Heart left ventricle (tissue), 16 donors: Measurements from ENCODE around the gene KLHL26. TPM values are rescaled to one million over a fixed set of nuclear protein-coding genes. Genes with fewer than 3 reads are reported as not detected.

Source experiments
- ATAC-seq, 4 donors: fragments of 200-7000 bp; cut with Tn5 transposase; one replicate each; pipeline ENCODE4 v1.9.1; 2020 to 2022; ENCODE audit warnings: moderate library complexity in 4 of 4, mild to moderate bottlenecking in 3 of 4, moderate number of reproducible peaks in 1 of 4
- DNase-seq, 5 donors: peaks; one replicate each; pipeline ENCODE4 v3.0.0-alpha.2; 2020
- H3K27ac ChIP-seq, 12 donors: fragments of 200-600 bp; sonication (generic) in 4 of 12; one replicate each; pipeline versions ENCODE4 v1.5.0 to v1.8.0; 2016 to 2022; ENCODE audit warnings: mild to moderate bottlenecking in 2 of 12
- H3K27me3 ChIP-seq, 9 donors: fragments of 200-600 bp; sonication (generic) in 2 of 9; one replicate each; pipeline versions ENCODE4 v1.5.1 to v1.8.0; 2016 to 2022; ENCODE audit warnings: mild to moderate bottlenecking in 3 of 9
- H3K36me3 ChIP-seq, 9 donors: fragments of 200-600 bp; sonication (generic) in 2 of 9; one replicate each; pipeline versions ENCODE4 v1.5.0 to v1.8.0; 2018 to 2022; ENCODE audit warnings: mild to moderate bottlenecking in 2 of 9
- H3K4me1 ChIP-seq, 12 donors: fragments of 200-600 bp; sonication (generic) in 4 of 12; one replicate each; pipeline versions ENCODE4 v1.5.0 to v1.8.0; 2016 to 2022; ENCODE audit warnings: mild to moderate bottlenecking in 3 of 12
- H3K4me3 ChIP-seq, 12 donors: fragments of 200-600 bp; sonication (generic) in 4 of 12; one replicate each; pipeline versions ENCODE4 v1.5.0 to v1.8.0; 2017 to 2022; ENCODE audit warnings: mild to moderate bottlenecking in 9 of 12, moderate library complexity in 4 of 12
- H3K9me3 ChIP-seq, 12 donors: fragments of 200-600 bp; sonication (generic) in 4 of 12; one replicate each; pipeline versions ENCODE4 v1.5.0 to v1.8.0; 2016 to 2022; ENCODE audit warnings: mild to moderate bottlenecking in 1 of 12
- POLR2A ChIP-seq, 2 donors: fragments of 450-650 bp; IDR thresholded peaks; one replicate each; pipeline ENCODE4 v1.6.1; 2017; ENCODE audit warnings: antibody characterized with exemption in 2 of 2, mild to moderate bottlenecking in 2 of 2, moderate library complexity in 2 of 2
- WGBS, 4 donors: extraction: QIAGEN DNeasy Blood & Tissue Kit in 2 of 4; methylation state at CpG; one replicate each; pipeline versions ENCODE4 v1.1.5 to v1.1.7; 2013 to 2018; 5-methylcytosine and 5-hydroxymethylcytosine counted together
- intact Hi-C, 10 donors: fragments of 100-400 bp; cut with DNase I; formaldehyde crosslinking; loops; one replicate each; pipeline versions ENCODE4 v1.11.1 to v1.14.2; 2022
- polyA plus RNA-seq, 2 donors: library from polyadenylated mRNA; stranded (reverse); fragments of 200-250 nt; gene quantifications; one replicate each; pipeline ENCODE4 v1.2.3, GENCODE V29; 2013
- total RNA-seq, 9 donors: library from RNA; depleted of rRNA in 2 of 9; stranded (reverse); fragments of >200 nt in 2 of 9; fragmentation: NEBNext Ultra II Directional in 3 of 9; extraction: Animal tissue kit (Norgen Biotek cat#: 25700) in 3 of 9; gene quantifications; one replicate each; pipeline versions ENCODE4 v1.1.0 to v1.2.4, GENCODE V29; 2016 to 2023
- TF ChIP-seq, protein P1 (sequence below), 12 donors: fragments of 200-600 bp; sonication (generic) in 4 of 12; IDR thresholded peaks; one replicate each; pipeline versions ENCODE4 v1.5.0 to v1.8.0; 2018 to 2022; ENCODE audit warnings: antibody characterized with exemption in 12 of 12, mild to moderate bottlenecking in 5 of 12
- donor health status: ischemic (EF 13 %, LVEDD 7.1; RV severe dilation, severe dysfunction).
- donor health status: healthy with polysubstance abuse.
- donor health status: DM: no; HTN: yes; CAD: no.
- donor health status: DM: no; HTN: no; CAD: no.
- donor health status: ischemic (EF 25% LVEDD 6.9; RV normal size, moderate dysfunction).
- donor health status: ischemic (EF 25% LVEDD 5.7; RV mildly dilated, moderate dysfunction).
- donor health status: healthy.
- donor health status: DM: yes; HTN: yes; CAD: no.
- donor health status: ischemic (EF 35%, LVEDD 5.7; RV mildly dilated, moderate dysfunction).
- donor health status: nonischemic (EF 11% LVEDD 7.7; RV severe dilation, severe dysfunction).
- donor health status: DM: yes; HTN: yes; CAD: no.
- donor health status: PGD.
- donor health status: ischemic (EF 29% LVEDD 5.4; RV normal size, mild dysfunction).
- donor health status: nonischemic (EF 23%, LVEDD 6.1; RV moderate dilation, normal function).

The KLHL26 gene
- total and polyA plus RNA-seq, 11 donors, result 2.8 to 11.4 (median 5.8) TPM

DNA sequence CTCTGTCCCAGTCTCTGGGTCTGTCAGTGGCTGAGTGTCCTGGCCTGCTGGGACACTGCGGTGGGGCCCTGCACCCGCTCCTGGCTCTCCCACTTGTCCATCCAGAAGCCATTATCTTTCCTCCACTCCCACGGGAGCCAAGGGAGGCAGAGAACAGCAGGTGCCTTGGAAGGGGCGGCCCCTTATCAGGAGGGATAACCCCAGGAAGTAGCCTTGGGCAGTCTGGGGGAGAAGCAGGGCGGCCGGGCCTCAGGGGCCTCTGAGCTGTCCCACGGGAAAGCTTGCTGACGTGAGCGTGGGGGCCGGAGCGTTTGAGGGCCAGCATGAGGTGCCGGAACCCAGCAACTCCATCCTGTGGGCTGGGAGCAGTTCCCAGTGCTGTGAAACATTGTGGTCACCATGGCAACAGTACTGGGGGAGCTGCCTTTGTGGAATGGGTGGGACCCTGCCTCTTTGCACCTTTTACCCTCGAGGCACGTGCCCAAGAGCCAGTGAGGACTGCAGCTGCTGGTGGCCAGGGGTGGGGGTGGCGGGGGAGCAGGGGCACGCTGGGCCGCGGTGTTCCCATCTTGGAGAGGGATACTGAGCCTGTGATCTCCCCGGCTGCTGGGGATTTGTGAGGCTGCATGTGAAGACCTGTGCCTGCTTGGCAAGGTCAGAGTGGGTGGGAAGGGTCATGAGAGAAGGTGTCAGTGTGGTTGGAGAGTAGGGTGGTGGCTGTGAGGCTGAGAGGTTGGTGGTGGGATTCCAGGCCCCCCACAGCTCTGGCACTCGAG lies 20.9 kb downstream of the KLHL26 start:
- intact Hi-C loops, result loop anchor here in 1 of 10 donors (10.0 kb wide), 1 partner anchor 63 kb away; no protein-coding TSS in a partner anchor
- H3K27ac ChIP-seq, result peak overlapping the region in 9 of 12 donors; percentile 67 to 95 (median 82)
- no peaks in the 10 kb centered on the region for H3K36me3 ChIP-seq
- ATAC-seq (peak; percentile 20 to 79 (median 49)), DNase-seq (peak; percentile 78 to 85 (median 83))
- H3K4me1 ChIP-seq, result peaks cover 0 to 49% (median 35%) of the 10 kb centered on the region in 12 donors
- no peaks in the 10 kb centered on the region for H3K9me3 ChIP-seq
- no peaks in the 10 kb centered on the region for H3K27me3 ChIP-seq
- no peak overlapping the region for H3K4me3 ChIP-seq
- TF ChIP-seq, protein P1, sequence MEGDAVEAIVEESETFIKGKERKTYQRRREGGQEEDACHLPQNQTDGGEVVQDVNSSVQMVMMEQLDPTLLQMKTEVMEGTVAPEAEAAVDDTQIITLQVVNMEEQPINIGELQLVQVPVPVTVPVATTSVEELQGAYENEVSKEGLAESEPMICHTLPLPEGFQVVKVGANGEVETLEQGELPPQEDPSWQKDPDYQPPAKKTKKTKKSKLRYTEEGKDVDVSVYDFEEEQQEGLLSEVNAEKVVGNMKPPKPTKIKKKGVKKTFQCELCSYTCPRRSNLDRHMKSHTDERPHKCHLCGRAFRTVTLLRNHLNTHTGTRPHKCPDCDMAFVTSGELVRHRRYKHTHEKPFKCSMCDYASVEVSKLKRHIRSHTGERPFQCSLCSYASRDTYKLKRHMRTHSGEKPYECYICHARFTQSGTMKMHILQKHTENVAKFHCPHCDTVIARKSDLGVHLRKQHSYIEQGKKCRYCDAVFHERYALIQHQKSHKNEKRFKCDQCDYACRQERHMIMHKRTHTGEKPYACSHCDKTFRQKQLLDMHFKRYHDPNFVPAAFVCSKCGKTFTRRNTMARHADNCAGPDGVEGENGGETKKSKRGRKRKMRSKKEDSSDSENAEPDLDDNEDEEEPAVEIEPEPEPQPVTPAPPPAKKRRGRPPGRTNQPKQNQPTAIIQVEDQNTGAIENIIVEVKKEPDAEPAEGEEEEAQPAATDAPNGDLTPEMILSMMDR (IDR thresholded peaks at IDR 0.05), result no peak
- TF ChIP-seq POLR2A (IDR thresholded peaks at IDR 0.05), result no peak
- 31 to 55% (median 36%) methylated on average over 19 to 20 of the region's 20 CpGs for WGBS, 4 donors

DNA sequence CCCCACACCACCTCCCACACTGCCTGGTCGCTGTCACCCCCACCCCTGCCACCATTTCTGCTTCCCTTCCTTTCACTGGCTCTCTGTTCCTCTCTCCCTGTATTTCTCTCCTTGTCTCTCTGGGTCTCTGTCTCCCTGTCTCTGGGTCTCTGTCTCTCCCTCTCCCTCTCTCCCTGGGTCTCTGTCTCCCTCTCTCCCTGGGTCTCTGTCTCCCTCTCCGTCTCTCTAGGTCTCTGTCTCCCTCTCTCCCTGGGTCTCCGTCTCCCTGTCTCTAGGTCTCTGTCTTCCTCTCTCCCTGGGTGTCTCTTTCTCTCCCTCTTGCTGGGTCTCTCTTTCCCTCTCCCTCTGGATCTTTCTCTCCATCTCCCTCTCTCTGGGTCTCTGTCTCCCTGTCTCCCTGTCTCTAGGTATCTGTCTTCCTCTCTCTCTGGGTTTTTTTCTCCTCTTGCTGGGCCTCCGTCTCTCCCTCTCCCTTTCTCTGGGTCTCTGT lies 21.6 kb downstream of the KLHL26 start:
- intact Hi-C loops, result loop anchor here in 1 of 10 donors (10.0 kb wide), 1 partner anchor 64 kb away; no protein-coding TSS in a partner anchor
- no peak for ATAC-seq
- peaks cover 0 to 49% (median 35%) of the 10 kb centered on the region in 12 donors for H3K4me1 ChIP-seq

DNA sequence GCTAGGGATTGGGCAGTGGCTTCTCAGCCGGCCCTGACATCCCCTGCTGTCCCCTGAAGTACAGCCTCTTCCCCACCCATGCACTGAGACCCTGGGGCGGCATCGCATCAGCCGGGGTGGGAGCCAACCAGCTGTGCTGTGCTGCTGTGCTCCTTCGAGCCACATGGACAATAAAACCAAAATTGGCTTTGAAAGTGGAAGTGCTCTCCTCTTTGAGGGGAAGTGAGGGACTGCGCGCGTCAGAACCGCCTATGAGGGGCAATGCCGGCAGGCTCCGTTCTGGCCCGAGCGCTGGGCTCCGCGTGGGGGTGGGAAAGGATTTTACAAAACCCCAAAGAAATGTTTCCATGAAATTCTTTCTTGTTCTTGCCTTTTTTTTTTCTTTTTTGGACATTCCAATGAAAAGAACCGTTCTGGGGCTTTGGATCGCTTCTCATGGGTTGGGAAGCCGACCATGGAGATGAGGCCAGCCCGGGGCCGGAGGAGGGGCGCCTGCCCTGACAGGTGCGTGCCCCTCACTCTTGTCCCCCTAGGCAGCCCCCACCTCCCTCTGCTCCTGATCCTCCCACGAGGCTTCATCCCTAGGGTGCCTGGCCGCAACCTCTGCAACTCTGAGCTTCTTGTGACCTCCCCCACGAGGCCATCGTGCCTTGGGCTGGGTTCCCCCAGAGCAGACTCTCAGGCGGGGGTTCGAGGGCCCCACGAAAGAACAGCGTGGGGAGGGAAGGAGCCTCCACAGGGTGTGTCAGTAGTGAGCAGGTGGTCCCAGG lies 22.6 kb downstream of the KLHL26 start:
- peak overlapping the region in 8 of 12 donors; percentile 15 to 41 (median 24) for H3K4me3 ChIP-seq
- no peaks in the 10 kb centered on the region for H3K9me3 ChIP-seq
- peak; percentile 74 to 79 (median 77) for DNase-seq
- 49 to 61% (median 58%) methylated on average over 24 to 30 of the region's 30 CpGs for WGBS, 4 donors
- peaks cover 0 to 49% (median 35%) of the 10 kb centered on the region in 12 donors for H3K4me1 ChIP-seq
- no peak for TF ChIP-seq POLR2A (IDR thresholded peaks at IDR 0.05)
- TF ChIP-seq, protein P1 (IDR thresholded peaks at IDR 0.05), result no peak
- peaks cover 0 to 4% (median 0%) of the 10 kb centered on the region in 9 donors for H3K36me3 ChIP-seq
- intact Hi-C loops, result loop anchor here in 1 of 10 donors (10.0 kb wide), 1 partner anchor 65 kb away; no protein-coding TSS in a partner anchor
- H3K27me3 ChIP-seq, result no peaks in the 10 kb centered on the region
- H3K27ac ChIP-seq, result peak overlapping the region; percentile 47 to 95 (median 79)
- ATAC-seq, result peak; percentile 30 to 66 (median 47)

More for the DNA sequence above, 21.6 kb downstream of the KLHL26 start:
- H3K4me3 ChIP-seq, result no peak overlapping the region
- peak overlapping the region in 11 of 12 donors; percentile 24 to 95 (median 82) for H3K27ac ChIP-seq
- TF ChIP-seq POLR2A (IDR thresholded peaks at IDR 0.05), result no peak
- TF ChIP-seq, protein P1 (IDR thresholded peaks at IDR 0.05), result no peak
- no peaks in the 10 kb centered on the region for H3K27me3 ChIP-seq
- H3K9me3 ChIP-seq, result no peaks in the 10 kb centered on the region
- no peak for DNase-seq
- 86 to 96% (median 92%) methylated on average over 4 of the region's 4 CpGs for WGBS, 4 donors
- no peaks in the 10 kb centered on the region for H3K36me3 ChIP-seq
